HepG2 (cell line): ENCODE results near the gene CTSZ. TPM values are rescaled to one million over a fixed set of nuclear protein-coding genes. Genes with fewer than 3 reads are reported as not detected.

Experiments
- ATRX ChIP-seq: sonication (generic); formaldehyde crosslinking; IDR thresholded peaks from 2 replicates; pipeline ENCODE4 v1.4.0; 2020; ENCODE audit warnings: missing genetic modification reagents, borderline replicate concordance
- BRD4 ChIP-seq: sonication (generic); formaldehyde crosslinking; IDR thresholded peaks from 2 replicates; pipeline ENCODE4 v1.4.0; 2020; ENCODE audit warnings: missing genetic modification reagents
- FOXO4 ChIP-seq: sonication (generic); formaldehyde crosslinking; conservative IDR thresholded peaks from 2 replicates; pipeline ENCODE4 v1.8.1; 2023; ENCODE audit warnings: missing genetic modification reagents
- GATAD1 ChIP-seq: IDR thresholded peaks from 2 replicates; pipeline ENCODE4 v1.6.1; 2016; ENCODE audit warnings: missing genetic modification reagents, missing compliant biosample characterization
- HMGA1 ChIP-seq: sonication (generic); formaldehyde crosslinking; conservative IDR thresholded peaks from 2 replicates; pipeline ENCODE4 v1.4.0; 2020; ENCODE audit warnings: missing genetic modification reagents
- HMGXB4 ChIP-seq, 2 experiments: sonication (generic) in 1 of 2; formaldehyde crosslinking in 1 of 2; IDR thresholded peaks; 2 replicates each; pipeline versions ENCODE4 v1.4.0 to v1.6.1; 2018 to 2020; ENCODE audit warnings: missing genetic modification reagents in 2 of 2, borderline replicate concordance in 1 of 2, low read depth in 1 of 2, mild to moderate bottlenecking in 1 of 2, missing biosample characterization in 1 of 2
- IKZF4 ChIP-seq: sonication (generic); formaldehyde crosslinking; IDR thresholded peaks from 2 replicates; pipeline ENCODE4 v1.5.1; 2020; ENCODE audit warnings: borderline replicate concordance, mild to moderate bottlenecking, low read depth, missing genetic modification reagents; ENCODE audit errors: not compliant biosample characterization
- IRF9 ChIP-seq: sonication (generic); formaldehyde crosslinking; IDR thresholded peaks from 2 replicates; pipeline ENCODE4 v1.8.0; 2022; ENCODE audit warnings: missing genetic modification reagents, mild to moderate bottlenecking, borderline replicate concordance
- ISL2 ChIP-seq: sonication (generic); formaldehyde crosslinking; IDR thresholded peaks from 2 replicates; pipeline ENCODE4 v1.5.0; 2020; ENCODE audit warnings: missing genetic modification reagents
- PAX8 ChIP-seq: sonication (generic); formaldehyde crosslinking; IDR thresholded peaks from 2 replicates; pipeline ENCODE4 v1.8.0; 2022; ENCODE audit warnings: mild to moderate bottlenecking, missing genetic modification reagents, borderline replicate concordance
- RBM39 ChIP-seq: fragments of 200-400 bp; formaldehyde crosslinking; IDR thresholded peaks from one replicate; pipeline ENCODE4 v1.6.1; 2018; ENCODE audit warnings: antibody characterized with exemption, mild to moderate bottlenecking, low read depth, low read length; ENCODE audit not compliant: poor library complexity, severe bottlenecking
- SKIL ChIP-seq: sonication (generic); formaldehyde crosslinking; IDR thresholded peaks from 2 replicates; pipeline ENCODE4 v1.8.0; 2022; ENCODE audit warnings: missing genetic modification reagents, mild to moderate bottlenecking, moderate library complexity, borderline replicate concordance
- SMAD9 ChIP-seq: sonication (generic); formaldehyde crosslinking; IDR thresholded peaks from 2 replicates; pipeline ENCODE4 v1.5.1; 2020; ENCODE audit warnings: mild to moderate bottlenecking, missing genetic modification reagents
- ZBTB34 ChIP-seq: sonication (generic); formaldehyde crosslinking; IDR thresholded peaks from 2 replicates; pipeline ENCODE4 v1.8.0; 2022; ENCODE audit warnings: mild to moderate bottlenecking, missing genetic modification reagents
- ZFP36 ChIP-seq: fragments of 150-350 bp; IDR thresholded peaks from 2 replicates; pipeline ENCODE4 v1.6.1; 2018; ENCODE audit warnings: borderline replicate concordance, low read length, low read depth; ENCODE audit not compliant: partially characterized antibody
- ZNF343 ChIP-seq: sonication (generic); formaldehyde crosslinking; IDR thresholded peaks from 2 replicates; pipeline ENCODE4 v1.4.0; 2020; ENCODE audit warnings: mild to moderate bottlenecking, missing genetic modification reagents
- ZNF550 ChIP-seq: sonication (generic); formaldehyde crosslinking; IDR thresholded peaks from 2 replicates; pipeline ENCODE4 v1.4.0; 2020; ENCODE audit warnings: mild to moderate bottlenecking, missing genetic modification reagents, borderline replicate concordance
- ZNF556 ChIP-seq: sonication (generic); formaldehyde crosslinking; IDR thresholded peaks from 2 replicates; pipeline ENCODE4 v1.4.0; 2020; ENCODE audit warnings: mild to moderate bottlenecking, missing genetic modification reagents, borderline replicate concordance
- ZNF724P ChIP-seq: sonication (generic); formaldehyde crosslinking; IDR thresholded peaks from 2 replicates; pipeline ENCODE4 v1.8.0; 2022; ENCODE audit warnings: missing genetic modification reagents, borderline replicate concordance
- ZSCAN9 ChIP-seq: IDR thresholded peaks from 2 replicates; pipeline ENCODE4 v1.6.1; 2016; ENCODE audit warnings: borderline replicate concordance
- polyA plus RNA-seq, 8 experiments: library from polyadenylated mRNA; depleted of rRNA in 3 of 8; stranded (reverse) in 7 of 8; unstranded in 1 of 8; fragments of >200 nt; fragmentation: Illumina TruSeq in 4 of 8; extraction: Trizol in 4 of 8; gene quantifications; 2 replicates each; pipeline versions ENCODE4 v1.2.1 to v1.2.3, GENCODE V29; 2011 to 2016; ENCODE audit warnings: low read depth in 4 of 8, missing spikeins in 1 of 8, mixed read lengths in 1 of 8; ENCODE audit not compliant: insufficient read depth in 1 of 8
- total RNA-seq, 5 experiments: library from RNA; depleted of rRNA; stranded (reverse); fragments of >200 nt; fragmentation: Illumina TruSeq; extraction: Trizol; gene quantifications; 2 replicates each; pipeline ENCODE4 v1.2.3, GENCODE V29; 2016; ENCODE audit warnings: low read depth in 1 of 5

The CTSZ gene
- total and polyA plus RNA-seq, 2 of the 13 experiments (the other 11 are each of a cell fraction or from before 2014, with no cell fraction given) = 0.33 TPM; not detected in 1

GRCh38 chr20:59006167-59006863 lies 739 bp downstream of the CTSZ start (continued):
- TF ChIP-seq ZFP36 (no peak), RBM39 (no peak), ZNF724P (CRISPR knock-in tag) (no peak), ZBTB34 (no peak), ZSCAN9 (CRISPR knock-in tag) (no peak), HMGXB4 (CRISPR knock-in tag; IDR thresholded peaks at IDR 0.05; ENCODE audit: borderline replicate concordance in 1 of 2, low read depth in 1 of 2) (no peak), ISL2 (CRISPR knock-in tag) (no peak), SMAD9 (CRISPR knock-in tag) (no peak), ATRX (CRISPR knock-in tag) (no peak), BRD4 (no peak; the same call in 1 of the 2 replicates), PAX8 (no peak), IRF9 (CRISPR knock-in tag) (no peak), HMGA1 (no peak), SKIL (CRISPR knock-in tag) (peak; percentile 60; the same call in 1 of the 2 replicates), IKZF4 (CRISPR knock-in tag) (no peak), ZNF556 (CRISPR knock-in tag) (0 out of 2 replicates have a peak, but pooled peaks have one; percentile 12), GATAD1 (CRISPR knock-in tag) (no peak), FOXO4 (CRISPR knock-in tag) (no peak), ZNF343 (CRISPR knock-in tag) (no peak; the same call in 1 of the 2 replicates), ZNF550 (CRISPR knock-in tag) (no peak)
